Retinal pigment epithelial cell (primary cell): Measurements from ENCODE around the gene SCN5A.

Experiments
- DNase-seq: peaks from one replicate; pipeline ENCODE4 v3.0.0-alpha.2; 2010; ENCODE audit warnings: low read depth
- H3K4me3 ChIP-seq: 2 replicates; pipeline ENCODE4 v1.5.1; 2011; ENCODE audit warnings: mild to moderate bottlenecking, low read length, control low read depth, moderate library complexity
- CTCF ChIP-seq: conservative IDR thresholded peaks from 2 replicates; pipeline ENCODE4 v1.5.1; 2011; ENCODE audit warnings: low read depth, low read length, control low read depth, inconsistent platforms

Gene SCN5A

DNA sequence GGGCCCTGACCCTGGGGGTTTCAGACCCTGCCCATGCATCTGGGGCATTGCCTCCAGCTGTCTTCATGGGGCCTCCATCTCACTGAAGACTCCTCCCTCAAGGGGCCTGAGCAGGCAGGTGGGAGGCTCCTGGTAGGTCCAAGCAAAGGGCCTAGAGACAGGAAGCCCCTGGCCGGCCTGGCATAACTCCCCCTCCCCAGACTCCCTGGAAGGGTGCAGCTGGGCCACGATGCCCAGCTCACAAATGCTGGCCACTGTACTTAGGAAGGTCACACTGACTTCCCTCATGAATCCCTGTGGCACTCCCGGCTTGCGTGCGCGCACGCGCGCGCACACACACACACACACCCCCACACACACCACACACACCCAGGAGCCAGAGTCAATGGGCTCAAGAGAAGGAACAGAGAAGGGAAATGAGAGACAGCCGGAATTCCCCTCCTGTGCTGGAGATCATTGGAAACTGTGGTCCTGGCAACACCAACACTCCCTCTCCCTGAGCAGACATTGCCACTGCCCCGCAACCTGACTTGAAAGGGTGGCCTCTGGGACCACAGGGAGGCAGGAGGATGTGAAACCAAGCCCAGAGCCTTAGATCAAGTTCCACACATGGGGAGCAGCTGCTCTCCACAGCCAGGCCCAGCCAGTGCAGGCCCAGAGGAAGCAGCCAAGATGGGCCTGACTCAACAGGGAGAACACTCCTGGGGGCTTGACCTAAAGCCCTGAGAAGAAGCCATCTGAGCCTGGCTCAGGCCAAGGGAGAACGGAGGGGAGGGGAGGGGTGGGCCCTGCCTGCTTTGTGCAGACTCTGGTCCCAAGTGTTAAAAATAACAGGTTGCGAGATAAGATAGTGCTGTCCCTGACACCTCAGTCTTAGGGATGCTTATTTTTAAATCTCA is 69.7 kb downstream of the SCN5A start:
- H3K4me3 ChIP-seq = no peak overlapping the region
- no peak for TF ChIP-seq CTCF
- DNase-seq = no peak

GRCh38 chr3:38579141-38579540 is 70.3 kb downstream of the SCN5A start:
- TF ChIP-seq CTCF = no peak
- no peak for DNase-seq
- H3K4me3 ChIP-seq = no peak overlapping the region

- TF ChIP-seq CTCF = no peak
- DNase-seq = no peak
- no peak overlapping the region for H3K4me3 ChIP-seq
These were observed 70.9 kb downstream of the SCN5A start for GRCh38 chr3:38578551-38578950.

DNA sequence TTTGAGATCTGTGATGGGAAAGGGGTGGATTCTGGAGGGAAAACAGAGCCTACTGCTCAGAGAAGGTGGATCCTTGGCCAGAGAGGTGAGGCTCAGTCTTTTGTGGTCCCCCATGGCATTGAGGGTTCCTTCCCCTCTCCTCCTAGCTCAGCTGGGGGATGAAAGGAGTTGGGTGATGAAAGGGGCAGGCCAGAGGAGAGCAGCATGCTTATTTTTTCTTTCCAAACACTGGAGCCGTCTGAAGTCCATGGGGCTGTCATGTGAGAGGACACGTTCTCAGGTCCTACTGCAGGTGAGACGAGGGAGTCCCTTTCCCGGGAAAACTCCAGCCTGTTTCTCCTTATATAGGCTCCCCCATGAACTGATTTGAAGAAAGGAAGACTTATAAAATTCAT is 71.4 kb downstream of the SCN5A start:
- no peak for TF ChIP-seq CTCF
- H3K4me3 ChIP-seq = no peak overlapping the region
- no peak for DNase-seq

GRCh38 chr3:38577371-38578080 is 72.0 kb downstream of the SCN5A start:
- no peak overlapping the region for H3K4me3 ChIP-seq
- no peak for DNase-seq
- TF ChIP-seq CTCF = no peak

- no peak overlapping the region for H3K4me3 ChIP-seq
- DNase-seq = no peak
- no peak for TF ChIP-seq CTCF
These were observed 72.7 kb downstream of the SCN5A start for GRCh38 chr3:38576526-38577370.
